GM19372 (cell line): Measurements from ENCODE around the gene DLX3.
"Not testable (repeated sequence)": the region's sequence is repeated elsewhere in the genome, so short reads cannot be mapped to it uniquely, and the experiment has no call there.

ENCODE experiments used
- ATAC-seq: cut with Tn5 transposase; IDR thresholded peaks from one replicate; pipeline ENCODE4 v1.9.1; 2021; ENCODE audit warnings: mild to moderate bottlenecking, low read depth, moderate library complexity; ENCODE audit not compliant: unreplicated experiment

Gene DLX3

DNA sequence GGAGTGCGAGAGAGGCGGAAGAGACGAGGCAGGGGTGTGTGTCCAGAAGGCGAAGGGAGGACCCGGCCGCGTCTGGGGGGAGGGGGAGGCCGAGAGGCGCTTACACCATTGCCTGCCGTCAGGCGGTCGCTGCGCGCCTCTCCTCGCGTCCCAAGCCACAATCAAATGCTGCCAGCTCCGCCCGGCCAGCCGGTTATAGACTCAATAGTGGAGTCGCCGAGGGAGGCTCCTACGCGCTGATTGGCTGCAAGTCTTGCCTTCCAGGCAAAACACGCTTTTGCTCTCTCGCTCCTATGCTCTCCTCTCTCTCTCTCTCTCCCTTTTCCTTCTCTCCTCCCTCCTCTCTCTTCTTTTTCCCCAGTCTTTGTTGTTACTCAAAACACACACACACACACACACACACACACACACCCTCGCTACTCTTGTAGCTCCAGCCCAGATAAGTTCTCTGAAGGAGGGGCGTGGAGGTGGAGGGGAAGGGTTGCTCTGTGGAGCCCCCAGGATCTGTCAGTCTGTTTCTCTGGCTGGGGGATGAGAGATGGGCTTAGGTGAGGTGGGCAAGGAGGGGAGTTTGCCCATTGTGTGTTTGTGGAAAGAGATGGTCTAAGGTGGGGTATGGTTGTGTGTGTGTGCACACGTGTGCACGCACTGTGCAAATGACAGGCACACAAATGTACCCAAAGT is at the start of gene DLX3:
Gene DLX3 (minus strand): TSS at position 170 of the 684 bp plus-strand sequence. CDS start 226 bp downstream, outside the sequence.
- ATAC-seq: no peak

GRCh38 chr17:50044483-50044882 is 49.5 kb upstream of the DLX3 start:
- ATAC-seq: no peak

- ATAC-seq: no peak
Observed at GRCh38 chr17:50043290-50044148, 48.5 kb upstream of the DLX3 start.

DNA sequence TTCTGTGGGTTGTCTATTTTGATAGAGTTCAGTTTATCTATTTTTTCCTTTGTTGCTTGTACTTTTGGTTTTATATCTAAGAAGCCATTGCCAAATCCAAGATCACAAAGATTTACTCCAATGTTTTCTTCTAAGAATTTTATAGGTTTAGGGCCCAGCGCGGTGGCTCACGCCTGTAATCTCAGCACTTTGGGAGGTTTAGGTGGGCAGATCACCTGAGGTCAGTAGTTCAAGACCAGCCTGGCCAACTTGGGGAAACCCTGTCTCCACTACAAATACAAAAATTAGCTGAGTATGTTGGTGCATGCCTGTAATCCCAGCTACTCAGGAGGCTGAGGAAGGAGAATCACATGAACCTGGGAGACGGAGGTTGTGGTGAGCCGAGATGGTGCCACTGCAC is 47.2 kb upstream of the DLX3 start:
- ATAC-seq: no peak

- not testable (repeated sequence) for ATAC-seq
Observed at GRCh38 chr17:50040496-50040895, 45.5 kb upstream of the DLX3 start.

GRCh38 chr17:50039058-50039457 is 44.0 kb upstream of the DLX3 start:
- ATAC-seq: no peak

GRCh38 chr17:50037321-50038107 is 42.5 kb upstream of the DLX3 start:
- no peak for ATAC-seq

DNA sequence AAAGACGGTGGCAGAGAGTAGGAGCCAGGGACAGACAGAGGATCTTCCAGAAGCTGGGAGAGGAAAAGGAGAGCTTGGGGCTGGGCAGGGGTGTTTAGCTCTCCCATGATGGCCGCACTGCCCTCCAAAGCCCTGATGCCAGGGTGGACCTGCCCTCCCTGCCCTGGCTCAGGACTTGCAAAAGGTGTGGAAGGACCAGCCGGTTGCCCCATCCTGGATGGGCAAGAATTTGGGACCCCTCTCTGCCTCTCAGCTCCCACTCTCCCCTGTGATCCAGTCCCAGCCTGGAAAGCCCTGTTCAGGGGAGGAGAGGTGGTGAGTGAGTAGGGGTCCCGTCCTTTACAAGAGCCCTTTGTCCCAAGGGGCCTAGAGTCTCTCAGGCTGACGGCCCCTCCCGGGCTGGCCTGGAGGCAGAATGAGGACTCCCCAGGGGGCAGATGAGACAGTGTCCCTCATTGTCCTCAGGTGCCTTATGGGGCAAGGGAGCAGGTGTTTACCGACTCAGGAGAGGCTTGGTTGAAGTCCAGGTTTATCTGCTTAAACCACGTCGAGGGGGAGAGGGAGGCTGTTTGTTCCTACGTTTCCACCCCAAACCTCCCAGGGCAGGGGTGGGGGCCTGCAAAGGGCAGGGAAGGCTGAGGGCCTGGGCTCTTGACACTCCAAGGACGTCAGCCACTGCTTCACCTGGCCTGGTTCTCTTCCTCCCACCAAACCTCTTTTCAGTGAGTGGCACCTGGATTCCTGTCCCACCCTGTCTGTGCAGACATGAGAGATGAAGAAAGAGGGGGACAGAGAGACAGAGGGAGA is 41.6 kb upstream of the DLX3 start:
- no peak for ATAC-seq

DNA sequence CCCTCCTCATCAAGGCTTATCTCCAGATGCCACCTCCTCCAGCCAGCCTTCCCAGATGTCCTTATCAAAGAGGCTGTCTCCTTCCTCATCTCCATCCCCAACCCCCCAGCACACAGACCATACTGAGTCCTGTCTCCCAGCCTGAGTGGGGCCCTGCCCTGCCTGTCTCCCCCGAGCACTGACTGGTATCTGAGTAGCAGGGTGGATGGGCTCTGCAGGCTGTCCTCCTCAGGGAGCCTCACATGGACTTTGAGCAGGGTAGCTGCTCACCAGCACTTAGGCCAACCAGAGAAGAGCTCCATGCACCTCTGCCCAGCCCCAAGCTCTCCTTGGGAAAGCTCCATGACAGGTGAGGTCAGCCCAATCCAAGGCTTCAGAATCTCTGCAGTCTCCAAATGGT is 40.9 kb upstream of the DLX3 start:
- ATAC-seq: no peak

DNA sequence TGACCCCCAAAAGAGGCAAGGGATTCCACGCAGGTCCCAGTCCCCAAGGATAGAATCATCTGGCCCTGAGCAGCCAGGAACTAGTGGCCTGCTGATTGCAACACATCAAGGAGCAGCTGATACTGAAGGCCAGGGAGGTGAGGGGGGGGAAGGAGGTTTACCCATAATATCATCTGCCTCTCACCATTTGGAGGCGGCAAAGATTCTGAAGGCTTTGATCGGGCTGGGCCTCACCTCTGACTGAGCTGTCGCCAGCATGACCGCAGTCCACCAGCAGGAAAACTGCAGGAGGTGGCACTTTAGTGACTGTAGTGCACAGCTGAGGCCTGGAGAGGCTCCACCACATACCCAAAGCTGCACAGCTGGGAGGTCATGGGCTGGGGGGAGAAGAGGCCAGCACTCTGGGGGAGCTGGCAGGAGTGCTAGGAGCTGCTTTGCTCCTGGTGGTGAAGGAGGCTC is 40.4 kb upstream of the DLX3 start:
- ATAC-seq: no peak

GRCh38 chr17:50034498-50035364 is 39.7 kb upstream of the DLX3 start:
- no peak for ATAC-seq

DNA sequence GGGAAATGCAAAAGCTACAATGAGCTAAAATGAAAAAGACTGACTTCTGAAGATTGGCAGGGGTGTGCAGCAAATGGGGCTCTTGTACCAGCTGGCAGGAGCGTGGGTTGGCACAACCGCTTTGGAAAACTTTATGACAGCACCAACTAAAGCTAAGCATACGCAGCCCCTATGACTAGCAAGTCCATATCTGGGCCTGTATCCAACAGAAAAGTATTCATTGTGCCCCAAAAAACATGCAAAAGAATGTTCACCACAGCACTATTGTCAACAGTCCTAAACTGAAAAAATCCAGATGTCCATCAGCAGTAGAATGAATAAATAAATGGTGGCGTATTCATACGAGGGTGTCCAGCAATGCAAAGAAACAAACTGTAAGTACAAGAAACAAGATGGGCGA is 38.3 kb upstream of the DLX3 start:
- no peak for ATAC-seq

- no peak for ATAC-seq
Observed at GRCh38 chr17:50029185-50029584, 34.2 kb upstream of the DLX3 start.

GRCh38 chr17:50028736-50029120 is 33.7 kb upstream of the DLX3 start:
- ATAC-seq: no peak

DNA sequence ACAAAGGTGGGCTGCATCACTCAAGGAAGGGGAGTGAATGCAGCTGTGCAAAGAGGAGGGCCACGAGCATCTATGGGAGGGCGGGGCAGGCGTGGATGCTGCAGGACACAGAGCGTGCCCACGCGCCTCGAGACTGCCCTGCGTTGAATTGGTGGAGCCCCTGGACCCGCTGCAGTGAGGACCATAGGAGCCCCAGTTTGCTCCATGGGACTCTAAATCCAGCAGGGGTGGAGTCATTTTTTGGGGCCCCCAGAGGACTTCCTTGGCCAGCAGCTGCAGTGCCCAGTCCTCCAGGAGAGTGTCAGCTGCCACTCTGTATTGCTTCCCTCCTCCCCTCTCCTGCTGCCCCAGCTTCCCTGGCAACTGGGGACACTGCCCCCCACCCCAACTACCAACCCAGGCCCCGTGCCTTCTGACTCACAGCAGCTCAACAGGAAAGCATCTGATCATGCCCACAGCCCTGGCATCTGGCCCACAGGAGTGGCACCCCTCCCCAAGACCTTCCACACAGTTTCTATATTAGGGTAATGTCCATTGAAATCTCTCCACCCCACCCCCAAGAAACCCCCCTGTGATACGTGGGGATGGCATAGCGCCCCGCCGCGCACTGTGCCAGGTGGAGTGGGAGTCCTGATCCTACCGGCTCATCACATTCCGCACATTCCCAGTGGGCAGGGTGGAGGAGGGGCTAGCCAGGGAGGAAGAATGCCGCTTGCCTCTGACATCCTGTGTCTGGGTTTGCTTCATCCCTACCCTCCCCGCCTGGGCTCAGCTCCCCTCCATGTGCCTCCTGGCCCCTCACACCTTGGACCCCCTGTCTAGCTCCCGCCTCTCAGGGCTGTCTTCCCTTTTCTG is 33.1 kb upstream of the DLX3 start:
- ATAC-seq: no peak

GRCh38 chr17:50027172-50027880 is 32.3 kb upstream of the DLX3 start:
- no peak for ATAC-seq

DNA sequence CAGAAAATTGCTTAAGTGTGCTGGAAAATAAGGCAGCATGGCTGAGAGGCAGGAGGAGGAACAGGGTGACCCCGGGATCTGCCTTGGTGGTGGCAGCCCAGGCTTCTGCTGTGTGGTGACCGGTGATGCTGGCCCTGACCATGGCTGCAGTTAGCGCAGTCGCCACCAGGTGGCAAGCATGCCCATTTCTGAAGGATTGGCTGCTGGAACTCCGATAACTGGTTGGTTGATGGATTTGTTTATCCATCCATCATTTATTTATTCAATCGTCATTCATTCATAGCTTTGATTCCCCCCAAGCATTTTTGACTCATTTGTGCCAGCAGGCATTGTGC is 31.8 kb upstream of the DLX3 start:
- no peak for ATAC-seq
